Activated effector memory CD4-positive, alpha-beta T cell treated with Interleukin-2 at 50 U/mL for 16 hours (primary cell): ENCODE data around the gene PKNOX2.

Experiments used
- DNase-seq: peaks from one replicate; pipeline ENCODE4 v3.0.0-alpha.2; 2020

PKNOX2 gene

GRCh38 chr11:125155767-125156166, 8.8 kb upstream of the PKNOX2 start:
- DNase-seq = no peak

DNA sequence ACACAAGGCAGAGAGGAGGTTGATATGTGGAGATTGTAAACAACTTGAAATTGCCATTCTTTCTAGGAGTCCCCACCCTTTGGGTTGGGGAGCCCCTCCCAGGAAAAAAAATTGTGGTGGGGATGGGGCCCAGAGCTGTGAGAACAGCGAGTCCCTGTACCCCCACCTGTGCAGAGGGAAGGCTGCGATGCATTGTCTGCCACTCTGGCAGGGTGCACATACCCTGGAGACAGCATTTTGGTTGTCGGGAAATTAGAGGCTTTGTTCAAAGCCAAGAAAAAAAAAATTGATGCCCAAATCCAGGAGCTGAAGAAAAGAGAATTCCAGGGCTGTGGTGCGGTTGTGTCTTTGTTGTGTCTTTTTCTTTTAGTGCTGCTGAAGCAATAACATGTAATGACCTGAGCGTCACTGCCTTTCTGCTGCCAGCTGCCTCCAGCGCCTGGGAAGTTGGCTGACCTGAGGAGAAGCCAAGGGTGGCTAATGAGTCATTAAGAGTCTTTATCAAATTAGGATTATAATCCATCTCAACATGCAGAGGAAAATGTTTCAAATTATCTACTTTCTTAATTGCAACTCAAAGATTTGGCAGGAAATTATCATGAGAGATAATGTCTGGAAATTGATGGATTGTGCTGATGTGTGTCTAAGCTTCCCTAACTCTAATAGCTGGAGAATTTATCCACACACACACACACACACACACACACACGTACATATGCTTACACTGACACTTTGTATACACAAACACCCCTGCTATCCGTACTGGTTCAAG, 8.0 kb upstream of the PKNOX2 start:
- DNase-seq = no peak

DNA sequence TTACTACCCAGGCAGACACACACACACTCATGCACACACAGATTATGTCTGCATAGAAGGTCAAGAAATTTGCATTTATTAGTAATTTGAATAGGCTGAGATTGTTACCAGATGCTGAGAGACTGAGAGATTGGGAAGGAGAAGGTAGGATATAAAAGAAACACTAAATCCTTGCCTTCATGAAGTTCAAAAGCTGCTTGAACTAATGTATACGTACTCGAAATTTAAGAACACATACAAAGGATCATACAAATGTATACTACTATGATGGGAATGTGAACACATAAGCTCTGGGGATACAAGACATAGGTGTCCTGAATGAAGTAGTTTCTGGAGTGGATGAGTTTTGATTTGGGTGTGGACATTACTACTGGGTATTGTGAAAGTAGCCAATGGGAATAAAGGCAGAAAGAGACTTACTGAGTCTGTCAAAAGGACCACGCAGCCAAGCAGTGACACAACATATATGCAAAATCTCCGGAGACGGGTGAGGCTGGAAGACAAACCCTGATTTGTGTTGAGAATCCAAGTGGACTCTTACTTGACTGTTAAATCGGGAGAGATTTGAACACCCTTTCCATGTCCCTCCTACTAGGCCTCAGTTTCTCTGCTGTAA, 7.3 kb upstream of the PKNOX2 start:
- no peak for DNase-seq

GRCh38 chr11:125157953-125158680, 6.4 kb upstream of the PKNOX2 start:
- DNase-seq = no peak

GRCh38 chr11:125162743-125163142, 1.8 kb upstream of the PKNOX2 start:
- DNase-seq = no peak

- no peak for DNase-seq
Observed at GRCh38 chr11:125163431-125164063, 1.0 kb upstream of the PKNOX2 start.

GRCh38 chr11:125164091-125164421, 495 bp upstream of the PKNOX2 start:
- DNase-seq = no peak

GRCh38 chr11:125165111-125165842, 726 bp downstream of the PKNOX2 start:
- DNase-seq = no peak

DNA sequence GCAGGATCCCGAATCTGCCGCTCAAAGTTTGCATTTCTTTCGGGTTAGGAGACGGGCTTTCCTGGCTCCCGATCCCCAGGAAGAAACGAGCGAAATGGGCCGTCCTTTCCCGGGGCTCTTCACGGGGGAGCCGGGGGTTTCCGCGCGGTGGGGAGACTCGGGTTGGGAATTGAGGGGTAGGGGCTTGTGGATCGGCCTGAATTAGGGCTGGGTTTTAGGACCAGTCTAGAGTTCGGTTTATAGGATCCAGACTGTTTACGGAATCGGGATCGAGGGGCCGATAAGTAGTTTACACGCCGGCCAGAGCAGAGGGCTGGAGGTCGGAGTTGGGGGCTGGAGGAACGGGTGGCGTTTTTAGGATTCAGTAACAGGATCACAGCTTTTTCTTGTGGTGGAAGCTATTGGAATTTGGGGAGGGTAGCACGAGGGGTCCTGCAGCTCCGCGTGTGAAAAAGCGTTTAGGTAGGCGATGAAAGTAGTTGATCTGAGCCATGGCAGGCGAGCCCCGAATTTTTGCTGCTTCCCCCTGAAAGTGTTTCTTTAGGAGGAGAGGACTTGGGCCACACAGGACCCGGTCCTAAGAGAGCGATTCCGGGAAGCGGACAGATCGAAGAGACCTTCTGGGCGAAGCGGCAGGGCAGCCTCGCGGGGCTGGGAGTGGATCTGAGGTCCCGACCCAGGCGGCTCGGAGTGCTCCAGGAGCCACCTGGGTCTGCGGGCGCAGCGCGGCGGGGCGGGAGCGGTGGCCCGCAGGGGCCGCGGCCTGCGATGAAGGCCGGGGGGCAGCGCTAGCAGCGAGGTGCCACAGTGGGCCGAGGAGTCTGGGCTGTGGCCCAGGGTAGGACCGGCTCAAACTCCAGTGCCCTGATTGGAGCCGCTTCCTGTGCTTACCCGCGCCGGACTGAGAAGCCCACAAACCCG, 1.6 kb downstream of the PKNOX2 start:
- no peak for DNase-seq

DNA sequence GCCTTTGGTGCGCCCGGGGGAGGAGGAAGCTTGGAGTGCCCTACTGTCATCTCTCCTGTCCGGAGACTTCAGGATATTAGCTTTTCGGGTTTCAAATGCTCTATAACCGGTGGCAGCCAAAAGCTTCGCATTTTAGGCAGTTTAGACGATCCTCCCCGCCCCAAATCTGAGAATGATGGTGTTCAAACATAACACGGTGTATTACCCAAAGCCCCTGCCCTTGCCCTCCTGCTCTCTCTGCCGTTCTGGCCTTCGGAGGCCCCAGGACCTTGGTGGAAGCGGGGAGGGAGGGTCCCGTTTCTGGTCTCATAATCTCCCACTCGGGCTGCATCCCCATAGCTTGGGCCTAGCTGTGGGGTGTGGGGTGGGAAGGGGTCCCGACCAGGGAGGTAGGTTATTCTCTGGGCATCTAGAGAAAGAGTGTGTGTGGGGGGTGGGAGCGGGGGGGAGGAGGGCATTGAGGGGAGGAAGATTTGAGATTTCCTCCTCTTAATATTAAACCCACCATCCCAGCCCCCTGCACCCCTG, 2.3 kb downstream of the PKNOX2 start:
- DNase-seq = no peak

- no peak for DNase-seq
Observed at GRCh38 chr11:125167292-125167953, 2.9 kb downstream of the PKNOX2 start.

- DNase-seq = no peak
Observed at GRCh38 chr11:125167954-125168835, 3.6 kb downstream of the PKNOX2 start.

- DNase-seq = no peak
Observed at GRCh38 chr11:125168918-125169456, 4.4 kb downstream of the PKNOX2 start.

DNA sequence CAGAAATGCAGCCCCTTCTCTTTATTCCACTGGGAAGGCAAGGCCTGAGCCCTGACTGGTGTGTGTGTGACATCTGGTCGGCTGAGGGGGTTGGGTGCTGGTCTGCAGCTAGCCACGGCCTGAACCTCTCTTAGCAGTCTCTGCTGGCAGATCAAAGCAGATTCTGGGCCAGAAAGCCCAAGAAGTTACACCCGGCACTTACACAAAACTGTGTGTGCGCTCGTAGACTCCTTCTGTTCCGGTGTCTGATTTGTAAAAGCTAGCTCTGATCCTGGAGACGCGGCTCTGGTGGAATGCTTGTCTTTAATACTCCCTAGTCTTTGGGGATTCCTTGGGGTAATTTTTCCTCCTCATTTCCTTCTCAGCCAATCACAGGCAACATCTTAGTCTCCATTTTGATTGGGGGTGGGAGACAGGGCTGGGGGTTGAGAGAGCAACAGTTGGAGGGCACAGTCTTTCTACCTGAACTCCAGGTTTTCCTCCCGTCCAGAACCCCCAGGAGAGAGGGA, 5.5 kb downstream of the PKNOX2 start:
- no peak for DNase-seq

- no peak for DNase-seq
Observed at GRCh38 chr11:125170510-125171031, 6.0 kb downstream of the PKNOX2 start.

- DNase-seq = no peak
Observed at GRCh38 chr11:125171974-125172373, 7.4 kb downstream of the PKNOX2 start.

DNA sequence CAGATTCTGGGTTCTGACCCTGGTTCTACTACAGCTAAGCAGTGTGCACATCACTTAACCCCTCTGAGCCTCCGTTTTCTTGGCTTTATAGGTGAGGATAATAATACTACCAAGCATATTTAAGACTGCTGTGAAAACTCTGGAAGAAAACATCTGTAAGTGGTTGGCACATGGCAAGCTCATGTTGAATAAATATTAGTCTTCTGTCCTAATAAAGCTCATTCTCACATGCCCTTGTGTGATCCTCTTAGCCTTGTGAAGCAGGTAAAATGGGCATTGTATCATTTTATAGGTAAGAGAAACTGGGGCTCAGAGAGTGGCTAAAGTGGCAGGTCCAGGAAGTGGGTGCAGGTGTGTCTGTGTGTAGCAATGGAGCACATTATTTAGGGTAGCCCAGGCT, 8.5 kb downstream of the PKNOX2 start:
- no peak for DNase-seq

DNA sequence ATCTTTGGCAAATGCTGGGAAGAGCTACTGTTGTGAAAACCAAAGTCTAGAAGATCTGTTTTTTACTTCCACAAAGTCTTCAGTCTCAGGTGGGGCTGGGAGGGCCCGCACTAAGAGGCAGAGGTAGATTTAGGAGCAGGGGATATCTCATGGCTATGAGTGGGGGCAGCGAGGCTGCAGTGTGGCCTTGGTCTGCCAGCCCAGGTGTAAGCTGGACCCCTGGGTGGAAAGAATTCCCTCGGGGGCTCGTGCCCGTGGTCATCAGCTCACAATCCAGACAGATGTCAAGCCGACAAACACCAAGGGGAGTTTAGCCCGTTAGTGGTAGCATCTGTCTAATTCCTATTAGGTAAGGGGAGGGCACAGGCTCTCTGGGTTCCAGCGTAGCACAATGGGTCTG, 9.0 kb downstream of the PKNOX2 start:
- DNase-seq = no peak

GRCh38 chr11:125174057-125174456, 9.5 kb downstream of the PKNOX2 start:
- DNase-seq = no peak
